Large intestine (tissue), 3 donors: ENCODE measurements around the gene CRISPLD2. TPM values are rescaled to one million over a fixed set of nuclear protein-coding genes. Genes with fewer than 3 reads are reported as not detected.

ENCODE experiments used
- DNase-seq, 2 donors: peaks; one replicate each; pipeline versions ENCODE4 v3.0.0 to v3.0.0-alpha.2; 2013
- H3K27ac ChIP-seq: one replicate; pipeline ENCODE4 v1.5.1; 2013; ENCODE audit warnings: low read length
- H3K27me3 ChIP-seq: 2 replicates; pipeline ENCODE4 v1.6.1; 2013; ENCODE audit warnings: low read length; ENCODE audit not compliant: control insufficient read depth, insufficient read depth
- H3K36me3 ChIP-seq: 2 replicates; pipeline ENCODE4 v1.6.1; 2013; ENCODE audit warnings: low read length; ENCODE audit not compliant: control insufficient read depth, insufficient read depth
- H3K4me1 ChIP-seq: one replicate; pipeline ENCODE4 v1.6.1; 2013; ENCODE audit warnings: low read length; ENCODE audit not compliant: control insufficient read depth, insufficient read depth
- H3K4me3 ChIP-seq: one replicate; pipeline ENCODE4 v1.5.1; 2013; ENCODE audit warnings: low read length
- H3K9me3 ChIP-seq: one replicate; pipeline ENCODE4 v1.6.1; 2013; ENCODE audit warnings: mild to moderate bottlenecking, low read depth, low read length, moderate library complexity; ENCODE audit not compliant: control insufficient read depth
- WGBS: methylation state at CpG from one replicate; pipeline ENCODE4 v1.1.5; 2013; ENCODE audit warnings: low lambda C conversion rate; ENCODE audit not compliant: insufficient coverage; 5-methylcytosine and 5-hydroxymethylcytosine counted together
- polyA plus RNA-seq: library from polyadenylated mRNA; unstranded; fragments of 120-200 nt; gene quantifications from one replicate; pipeline ENCODE4 v1.2.1, GENCODE V29; 2013

The CRISPLD2 gene
- polyA plus RNA-seq, 1 donor: 8.8 TPM

DNA sequence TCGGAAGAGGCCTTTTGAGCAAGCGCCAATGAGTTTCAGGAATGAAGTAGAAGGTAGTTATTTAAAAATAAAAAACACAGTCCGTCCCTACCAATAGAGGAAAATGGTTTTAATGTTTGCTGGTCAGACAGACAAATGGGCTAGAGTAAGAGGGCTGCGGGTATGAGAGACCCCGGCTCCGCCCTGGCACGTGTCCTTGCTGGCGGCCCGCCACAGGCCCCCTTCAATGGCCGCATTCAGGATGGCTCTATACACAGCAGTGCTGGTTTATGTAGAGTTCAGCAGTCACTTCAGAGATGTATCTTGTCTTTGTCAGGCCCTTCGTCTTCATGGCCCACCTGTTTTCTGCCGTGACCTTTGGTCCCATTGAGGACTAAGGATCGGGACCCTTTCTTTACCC is 87.3 kb downstream of the CRISPLD2 start:
- no peaks in the 10 kb centered on the region for H3K4me1 ChIP-seq
- no peak overlapping the region for H3K27ac ChIP-seq
- peaks cover 4% of the 10 kb centered on the region for H3K36me3 ChIP-seq
- H3K27me3 ChIP-seq: no peaks in the 10 kb centered on the region
- no peak overlapping the region for H3K4me3 ChIP-seq
- WGBS: 96% methylated on average over 3 of the region's 13 CpGs
- DNase-seq: no peak
- H3K9me3 ChIP-seq: no peaks in the 10 kb centered on the region

DNA sequence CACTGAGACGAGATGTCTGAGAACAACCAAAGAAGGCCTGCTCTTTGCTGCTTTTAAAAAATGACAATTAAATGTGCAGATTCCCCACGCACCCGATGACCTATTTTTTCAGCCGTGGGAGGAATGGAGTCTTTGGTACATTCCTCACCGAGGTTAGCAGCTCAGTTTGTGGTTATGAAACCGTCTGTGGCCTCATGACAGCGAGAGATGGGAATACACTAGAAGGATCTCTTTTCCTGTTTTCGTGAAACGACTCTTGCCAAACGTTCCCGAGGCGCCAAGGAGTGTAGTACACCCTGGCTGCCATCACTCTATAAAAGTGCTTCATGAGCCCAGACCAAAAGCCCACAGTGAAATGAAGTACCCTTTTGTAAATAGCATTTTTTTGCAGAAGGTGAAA is 87.8 kb downstream of the CRISPLD2 start:
- H3K27me3 ChIP-seq: no peaks in the 10 kb centered on the region
- peaks cover 4% of the 10 kb centered on the region for H3K36me3 ChIP-seq
- no peak overlapping the region for H3K27ac ChIP-seq
- no peak overlapping the region for H3K4me3 ChIP-seq
- no peak for DNase-seq
- no peaks in the 10 kb centered on the region for H3K4me1 ChIP-seq
- 100% methylated on average over 2 of the region's 12 CpGs for WGBS
- H3K9me3 ChIP-seq: no peaks in the 10 kb centered on the region

GRCh38 chr16:84909476-84910085 is 89.8 kb downstream of the CRISPLD2 start:
- WGBS: no CpG with 5 or more reads among the region's 9 CpGs
- Histone ChIP-seq H3K27ac (no peak overlapping the region), H3K4me1 (no peaks in the 10 kb centered on the region), H3K36me3 (peaks cover 4% of the 10 kb centered on the region), H3K9me3 (no peaks in the 10 kb centered on the region), H3K27me3 (no peaks in the 10 kb centered on the region), H3K4me3 (no peak overlapping the region)
- DNase-seq: no peak

DNA sequence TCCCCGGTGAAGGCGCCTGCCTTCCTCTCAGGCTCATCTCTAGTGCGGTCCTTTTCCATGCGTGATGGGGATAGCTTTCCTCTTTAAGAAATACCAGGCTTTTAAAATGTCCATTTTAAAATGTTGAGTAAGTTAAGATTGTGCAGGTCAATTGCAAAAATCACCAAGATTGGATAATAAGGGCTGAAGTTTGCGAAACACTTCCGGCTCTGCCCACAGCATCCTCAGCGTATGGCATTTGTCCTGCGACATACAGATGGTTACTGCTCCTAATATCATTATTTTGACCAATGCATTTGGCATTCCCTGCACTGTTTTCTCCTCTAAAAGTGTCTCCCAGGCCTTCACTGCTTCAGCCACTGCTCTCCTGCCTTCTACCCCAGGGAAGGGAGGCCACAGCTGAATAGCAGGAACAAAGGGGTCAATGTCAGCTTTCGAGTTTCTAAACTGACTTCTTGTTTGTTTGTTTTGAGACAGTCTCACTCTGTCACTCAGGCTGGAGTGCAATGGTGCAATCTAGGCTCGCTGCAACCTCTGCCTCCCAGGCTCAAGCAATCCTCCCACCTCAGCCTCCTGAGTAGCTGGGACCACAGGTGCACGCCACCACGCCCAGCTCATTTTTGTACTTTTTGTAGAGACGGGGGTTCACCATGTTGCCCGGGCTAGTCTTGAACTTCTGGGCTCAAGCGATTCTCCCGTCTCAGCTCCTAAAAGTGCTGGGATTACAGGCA is 91.9 kb downstream of the CRISPLD2 start:
- Histone ChIP-seq H3K4me1 (no peaks in the 10 kb centered on the region), H3K9me3 (no peaks in the 10 kb centered on the region), H3K27ac (no peak overlapping the region), H3K4me3 (no peak overlapping the region), H3K36me3 (no peaks in the 10 kb centered on the region), H3K27me3 (peaks cover 5% of the 10 kb centered on the region)
- WGBS: 100% methylated on average over 2 of the region's 16 CpGs
- DNase-seq: no peak

GRCh38 chr16:84913315-84913714 is 93.5 kb downstream of the CRISPLD2 start:
- no peaks in the 10 kb centered on the region for H3K9me3 ChIP-seq
- no peak overlapping the region for H3K27ac ChIP-seq
- no peaks in the 10 kb centered on the region for H3K4me1 ChIP-seq
- H3K27me3 ChIP-seq: peaks cover 19% of the 10 kb centered on the region
- DNase-seq: peak in 1 of 2 donors; percentile 27
- no peak overlapping the region for H3K4me3 ChIP-seq
- WGBS: no CpG with 5 or more reads among the region's 6 CpGs
- H3K36me3 ChIP-seq: no peaks in the 10 kb centered on the region

DNA sequence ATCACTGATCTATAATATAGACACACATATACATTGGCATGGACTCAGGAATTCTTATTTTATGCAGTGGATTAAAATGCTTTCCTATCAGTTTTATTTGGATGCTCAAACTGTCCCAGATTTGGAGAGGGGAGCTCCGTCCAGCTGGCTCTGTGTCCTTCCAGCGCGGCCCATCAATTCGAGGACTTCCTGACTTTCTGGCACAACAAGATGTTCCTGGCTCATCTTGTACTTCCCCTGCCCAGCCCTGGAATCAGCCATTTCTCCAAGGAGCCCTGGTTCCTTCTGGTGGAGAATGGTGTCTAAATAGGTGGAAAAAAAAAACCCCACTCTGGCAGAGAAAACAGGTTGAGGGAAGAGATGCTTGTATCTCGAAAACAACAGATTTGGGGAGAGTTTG is 94.5 kb downstream of the CRISPLD2 start:
- no peak for DNase-seq
- 90% methylated on average over 2 of the region's 5 CpGs for WGBS
- Histone ChIP-seq H3K27ac (no peak overlapping the region), H3K4me3 (no peak overlapping the region), H3K9me3 (no peaks in the 10 kb centered on the region), H3K4me1 (no peaks in the 10 kb centered on the region), H3K27me3 (peaks cover 23% of the 10 kb centered on the region), H3K36me3 (no peaks in the 10 kb centered on the region)

DNA sequence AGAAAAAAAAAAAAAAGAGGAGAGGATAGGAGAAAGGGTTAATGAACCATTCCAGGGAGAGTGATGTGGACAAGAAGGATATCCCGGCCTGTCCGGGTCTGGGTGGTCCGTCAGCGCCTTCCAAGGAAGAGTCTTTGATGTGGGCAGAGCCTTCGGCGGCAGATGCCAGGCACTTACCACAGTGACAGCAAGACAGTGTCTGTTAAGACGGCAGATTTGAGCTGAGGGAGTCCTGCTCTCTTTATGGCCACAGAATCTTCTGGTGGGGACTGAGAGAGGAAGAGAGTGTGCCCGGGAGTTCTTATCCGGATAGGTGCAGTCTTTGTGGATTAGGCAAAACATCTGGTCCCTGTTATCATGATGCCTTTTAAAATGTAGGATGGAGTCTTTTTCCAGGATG is 96.4 kb downstream of the CRISPLD2 start:
- no CpG with 5 or more reads among the region's 9 CpGs for WGBS

DNA sequence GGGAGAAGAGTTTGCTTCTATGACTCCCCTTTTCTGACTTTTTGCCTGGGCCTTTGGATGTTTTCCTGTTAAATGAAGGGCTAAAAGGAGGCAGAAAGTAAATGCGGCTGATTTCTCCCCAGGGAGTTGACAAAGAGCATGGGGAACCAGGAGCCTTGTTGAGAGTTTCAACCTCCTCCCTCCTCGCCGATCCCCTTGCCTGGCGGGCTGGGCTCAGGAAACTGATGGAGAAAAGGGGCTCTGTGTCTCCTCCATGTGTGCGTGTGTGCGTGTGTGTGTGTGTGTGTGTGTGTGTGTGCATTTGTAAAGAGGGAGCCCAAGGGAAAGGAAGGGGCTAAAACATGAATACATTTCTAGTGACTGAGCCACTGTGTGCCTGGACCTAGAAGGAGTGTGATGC is 97.1 kb downstream of the CRISPLD2 start:
- Histone ChIP-seq H3K9me3 (no peaks in the 10 kb centered on the region), H3K4me3 (no peak overlapping the region), H3K27me3 (peaks cover 23% of the 10 kb centered on the region), H3K27ac (no peak overlapping the region), H3K36me3 (no peaks in the 10 kb centered on the region), H3K4me1 (no peaks in the 10 kb centered on the region)
- DNase-seq: no peak
- no CpG with 5 or more reads among the region's 6 CpGs for WGBS

More for the DNA sequence above, 96.4 kb downstream of the CRISPLD2 start:
- Histone ChIP-seq H3K9me3 (no peaks in the 10 kb centered on the region), H3K4me3 (no peak overlapping the region), H3K4me1 (no peaks in the 10 kb centered on the region), H3K27me3 (peaks cover 23% of the 10 kb centered on the region), H3K27ac (no peak overlapping the region), H3K36me3 (no peaks in the 10 kb centered on the region)
- no peak for DNase-seq

GRCh38 chr16:84917492-84917891 is 97.7 kb downstream of the CRISPLD2 start:
- H3K4me3 ChIP-seq: no peak overlapping the region
- H3K9me3 ChIP-seq: no peaks in the 10 kb centered on the region
- peaks cover 23% of the 10 kb centered on the region for H3K27me3 ChIP-seq
- H3K27ac ChIP-seq: no peak overlapping the region
- no peak for DNase-seq
- H3K4me1 ChIP-seq: peaks cover under 1% of the 10 kb centered on the region
- no peaks in the 10 kb centered on the region for H3K36me3 ChIP-seq
- WGBS: no CpG with 5 or more reads among the region's 11 CpGs

GRCh38 chr16:84918006-84918909 is 98.5 kb downstream of the CRISPLD2 start:
- 100% methylated on average over 1 of the region's 20 CpGs for whole genome bisulfite sequencing
- Histone ChIP-seq H3K27ac (no peak overlapping the region), H3K9me3 (no peaks in the 10 kb centered on the region), H3K36me3 (no peaks in the 10 kb centered on the region), H3K4me1 (peaks cover 6% of the 10 kb centered on the region), H3K4me3 (no peak overlapping the region), H3K27me3 (peaks cover 23% of the 10 kb centered on the region)
- no peak for DNase-seq
